Peyer's patch (tissue), 4 donors: ENCODE measurements around the gene RNF14. TPM values are rescaled to one million over a fixed set of nuclear protein-coding genes. Genes with fewer than 3 reads are reported as not detected.

Experiments
- DNase-seq, 3 donors: peaks; one replicate each; pipeline ENCODE4 v3.0.0-alpha.2; 2017 to 2019
- H3K27ac ChIP-seq, 4 donors: fragments of 200-600 bp; sonication (generic); one replicate each; pipeline ENCODE4 v1.5.1; 2016 to 2019
- H3K27me3 ChIP-seq, 2 donors: fragments of 200-600 bp; sonication (generic); one replicate each; pipeline ENCODE4 v1.5.1; 2019
- H3K36me3 ChIP-seq, 3 donors: fragments of 200-600 bp; sonication (generic); one replicate each; pipeline ENCODE4 v1.5.1; 2016 to 2019
- H3K4me1 ChIP-seq, 4 donors: fragments of 200-600 bp; sonication (generic); one replicate each; pipeline ENCODE4 v1.5.1; 2016 to 2019
- H3K4me3 ChIP-seq, 4 donors: fragments of 200-600 bp; sonication (generic); 1 replicate in 3 of 4; 2 replicates in 1 of 4; pipeline ENCODE4 v1.5.1; 2016 to 2019; ENCODE audit warnings: mild to moderate bottlenecking in 1 of 4
- H3K9me3 ChIP-seq, 4 donors: fragments of 200-600 bp; sonication (generic); one replicate each; pipeline ENCODE4 v1.5.1; 2016 to 2019; ENCODE audit warnings: mild to moderate bottlenecking in 1 of 4
- POLR2A ChIP-seq, 2 donors: fragments of 450-650 bp; IDR thresholded peaks; one replicate each; pipeline ENCODE4 v1.5.1; 2017; ENCODE audit warnings: antibody characterized with exemption in 2 of 2, mild to moderate bottlenecking in 2 of 2, moderate library complexity in 2 of 2
- total RNA-seq, 4 donors: library from RNA; depleted of rRNA; stranded (reverse); fragments of >200 nt; gene quantifications; one replicate each; pipeline ENCODE4 v1.1.0, GENCODE V29; 2016
- TF ChIP-seq, protein P1 (sequence below), 6 experiments: fragments of 450-650 bp in 4 of 6; fragments of 200-600 bp in 2 of 6; sonication (generic) in 1 of 6; IDR thresholded peaks; one replicate each; pipeline ENCODE4 v1.5.1; 2017 to 2019; ENCODE audit warnings: antibody characterized with exemption in 6 of 6, mild to moderate bottlenecking in 3 of 6, moderate library complexity in 1 of 6

The RNF14 gene
- total RNA-seq, 4 donors from 2014 or later: 20.6 to 37.8 (median 34.6) TPM

DNA sequence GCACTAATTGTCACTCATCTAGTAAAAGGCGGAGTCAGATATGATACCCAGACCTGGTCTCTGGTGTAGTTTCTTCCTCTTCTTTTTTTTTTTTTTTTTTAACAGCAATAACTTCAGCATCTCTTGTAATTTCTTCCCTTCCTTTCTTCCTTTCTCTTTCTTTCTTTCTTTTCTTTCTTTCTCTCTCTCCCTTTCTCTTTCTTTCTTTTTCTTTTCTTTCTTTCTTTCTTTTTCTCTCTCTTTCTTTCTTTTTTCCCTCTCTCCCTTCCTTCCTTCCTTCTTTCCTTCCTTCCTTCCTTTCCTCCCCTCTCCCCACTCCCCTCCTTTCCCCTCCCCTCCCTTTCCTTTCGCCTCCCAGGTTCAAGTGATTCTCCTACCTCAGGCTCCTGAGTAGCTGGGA lies 69.8 kb downstream of the RNF14 start:
- TF ChIP-seq, protein P1, sequence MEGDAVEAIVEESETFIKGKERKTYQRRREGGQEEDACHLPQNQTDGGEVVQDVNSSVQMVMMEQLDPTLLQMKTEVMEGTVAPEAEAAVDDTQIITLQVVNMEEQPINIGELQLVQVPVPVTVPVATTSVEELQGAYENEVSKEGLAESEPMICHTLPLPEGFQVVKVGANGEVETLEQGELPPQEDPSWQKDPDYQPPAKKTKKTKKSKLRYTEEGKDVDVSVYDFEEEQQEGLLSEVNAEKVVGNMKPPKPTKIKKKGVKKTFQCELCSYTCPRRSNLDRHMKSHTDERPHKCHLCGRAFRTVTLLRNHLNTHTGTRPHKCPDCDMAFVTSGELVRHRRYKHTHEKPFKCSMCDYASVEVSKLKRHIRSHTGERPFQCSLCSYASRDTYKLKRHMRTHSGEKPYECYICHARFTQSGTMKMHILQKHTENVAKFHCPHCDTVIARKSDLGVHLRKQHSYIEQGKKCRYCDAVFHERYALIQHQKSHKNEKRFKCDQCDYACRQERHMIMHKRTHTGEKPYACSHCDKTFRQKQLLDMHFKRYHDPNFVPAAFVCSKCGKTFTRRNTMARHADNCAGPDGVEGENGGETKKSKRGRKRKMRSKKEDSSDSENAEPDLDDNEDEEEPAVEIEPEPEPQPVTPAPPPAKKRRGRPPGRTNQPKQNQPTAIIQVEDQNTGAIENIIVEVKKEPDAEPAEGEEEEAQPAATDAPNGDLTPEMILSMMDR (IDR thresholded peaks at IDR 0.05): no peak
- TF ChIP-seq POLR2A (IDR thresholded peaks at IDR 0.05): no peak
- Histone ChIP-seq H3K36me3 (no peaks in the 10 kb centered on the region), H3K4me3 (no peak overlapping the region), H3K27me3 (no peaks in the 10 kb centered on the region), H3K9me3 (no peaks in the 10 kb centered on the region), H3K4me1 (no peaks in the 10 kb centered on the region), H3K27ac (no peak overlapping the region)
- DNase-seq: no peak

Other genes starting within 250 kb of the RNF14 start
- gene PCDH1, start 90.7 kb upstream of the RNF14 start, total RNA-seq: 100 to 1,000 TPM in 3 of 4 donors, 10 to 100 TPM in 1; 64.4 to 169 (median 164) TPM
- gene DELE1, start 45.2 kb upstream of the RNF14 start, total RNA-seq: 100 to 1,000 TPM in 2 of 4 donors, 10 to 100 TPM in 2; 76.0 to 144 (median 96.0) TPM
- 1 to 10 TPM in 2 of 4 donors, under 1 TPM in 2; 0.53 to 1.7 (median 1.1) TPM for gene PCDH12, start 10.9 kb upstream of the RNF14 start, total RNA-seq
- gene GNPDA1, start 43.9 kb downstream of the RNF14 start, total RNA-seq: 10 to 100 TPM; 14.9 to 31.9 (median 23.5) TPM
- 100 to 1,000 TPM in 2 of 4 donors, 10 to 100 TPM in 2; 30.5 to 112 (median 93.0) TPM for gene NDFIP1, start 139.7 kb downstream of the RNF14 start, total RNA-seq